HepG2 (cell line): ENCODE results near the gene FMNL2. TPM values are rescaled to one million over a fixed set of nuclear protein-coding genes. Genes with fewer than 3 reads are reported as not detected.

Experiments used
- BCL3 ChIP-seq: sonication (generic); formaldehyde crosslinking; IDR thresholded peaks from 2 replicates; pipeline ENCODE4 v1.5.1; 2020; ENCODE audit warnings: mild to moderate bottlenecking, missing genetic modification reagents, moderate library complexity
- BORCS8-MEF2B ChIP-seq: sonication (generic); formaldehyde crosslinking; IDR thresholded peaks from 2 replicates; pipeline ENCODE4 v1.8.0; 2022; ENCODE audit warnings: mild to moderate bottlenecking, missing genetic modification reagents
- EHMT2 ChIP-seq: fragments of 200-600 bp; sonication (generic); IDR thresholded peaks from 2 replicates; pipeline ENCODE4 v1.7.0; 2017; ENCODE audit warnings: antibody characterized with exemption, low read depth, low read length, borderline replicate concordance
- FOXK2 ChIP-seq: fragments of 450-650 bp; IDR thresholded peaks from 2 replicates; pipeline ENCODE4 v1.6.1; 2016
- GATAD2A ChIP-seq: IDR thresholded peaks from 2 replicates; pipeline ENCODE4 v1.6.1; 2016
- MTERF4 ChIP-seq: sonication (generic); formaldehyde crosslinking; IDR thresholded peaks from 2 replicates; pipeline ENCODE4 v1.8.0; 2023; ENCODE audit warnings: mild to moderate bottlenecking, missing genetic modification reagents
- PLSCR1 ChIP-seq: sonication (generic); formaldehyde crosslinking; IDR thresholded peaks from 2 replicates; pipeline ENCODE4 v1.5.0; 2020; ENCODE audit warnings: missing genetic modification reagents, mild to moderate bottlenecking, borderline replicate concordance
- SMARCC2 ChIP-seq: fragments of 450-650 bp; IDR thresholded peaks from 2 replicates; pipeline ENCODE4 v1.6.1; 2017; ENCODE audit warnings: antibody characterized with exemption, mild to moderate bottlenecking
- SMC3 ChIP-seq: IDR thresholded peaks from 2 replicates; pipeline ENCODE4 v1.6.1; 2011; ENCODE audit warnings: low read length, improper control_type of control experiment
- TBX2 ChIP-seq: sonication (generic); formaldehyde crosslinking; IDR thresholded peaks from 2 replicates; pipeline ENCODE4 v1.5.0; 2020; ENCODE audit warnings: missing genetic modification reagents, mild to moderate bottlenecking, borderline replicate concordance
- ZFAT ChIP-seq: sonication (generic); formaldehyde crosslinking; conservative IDR thresholded peaks from 2 replicates; pipeline ENCODE4 v1.8.1; 2023; ENCODE audit warnings: missing genetic modification reagents, inconsistent platforms
- ZNF138 ChIP-seq: sonication (generic); formaldehyde crosslinking; IDR thresholded peaks from 2 replicates; pipeline ENCODE4 v1.5.0; 2020; ENCODE audit warnings: mild to moderate bottlenecking, low read depth, missing genetic modification reagents
- ZNF724P ChIP-seq: sonication (generic); formaldehyde crosslinking; IDR thresholded peaks from 2 replicates; pipeline ENCODE4 v1.8.0; 2022; ENCODE audit warnings: missing genetic modification reagents, borderline replicate concordance
- ZZZ3 ChIP-seq: sonication (generic); formaldehyde crosslinking; IDR thresholded peaks from 2 replicates; pipeline ENCODE4 v1.4.0; 2020; ENCODE audit warnings: missing genetic modification reagents, mild to moderate bottlenecking, borderline replicate concordance
- polyA plus RNA-seq, 8 experiments: library from polyadenylated mRNA; depleted of rRNA in 3 of 8; stranded (reverse) in 7 of 8; unstranded in 1 of 8; fragments of >200 nt; fragmentation: Illumina TruSeq in 4 of 8; extraction: Trizol in 4 of 8; gene quantifications; 2 replicates each; pipeline versions ENCODE4 v1.2.1 to v1.2.3, GENCODE V29; 2011 to 2016; ENCODE audit warnings: low read depth in 4 of 8, missing spikeins in 1 of 8, mixed read lengths in 1 of 8; ENCODE audit not compliant: insufficient read depth in 1 of 8
- total RNA-seq, 5 experiments: library from RNA; depleted of rRNA; stranded (reverse); fragments of >200 nt; fragmentation: Illumina TruSeq; extraction: Trizol; gene quantifications; 2 replicates each; pipeline ENCODE4 v1.2.3, GENCODE V29; 2016; ENCODE audit warnings: low read depth in 1 of 5
- TF ChIP-seq, protein P1 (sequence below): sonication (generic); formaldehyde crosslinking; IDR thresholded peaks from 2 replicates; pipeline ENCODE4 v1.4.0; 2020; ENCODE audit warnings: missing genetic modification reagents
- TF ChIP-seq, protein P2 (sequence below): sonication (generic); formaldehyde crosslinking; IDR thresholded peaks from 2 replicates; pipeline ENCODE4 v1.4.0; 2020; ENCODE audit warnings: missing genetic modification reagents
- TF ChIP-seq, protein P3 (sequence below): sonication (generic); formaldehyde crosslinking; IDR thresholded peaks from 2 replicates; pipeline ENCODE4 v1.4.0; 2020; ENCODE audit warnings: low read depth, mild to moderate bottlenecking, missing genetic modification reagents
- TF ChIP-seq, protein P4 (sequence below): fragments of 450-650 bp; IDR thresholded peaks from 2 replicates; pipeline ENCODE4 v1.6.1; 2017; ENCODE audit warnings: mild to moderate bottlenecking

Gene FMNL2
- total and polyA plus RNA-seq, 2 of the 13 experiments (the other 11 are each of a cell fraction or from before 2014, with no cell fraction given): 66.5 to 67.7 TPM

- TF ChIP-seq BCL3 (no peak), EHMT2 (no peak), SMARCC2 (no peak), MTERF4 (CRISPR knock-in tag) (peak; percentile 77; the same call in 1 of the 2 replicates), PLSCR1 (CRISPR knock-in tag) (no peak), BORCS8-MEF2B (CRISPR knock-in tag) (peak; percentile 72), ZZZ3 (CRISPR knock-in tag) (no peak), ZNF724P (no peak), TBX2 (0 out of 2 replicates have a peak, but pooled peaks have one; percentile 22), ZFAT (CRISPR knock-in tag) (no peak), ZNF138 (CRISPR knock-in tag) (no peak), SMC3 (peak; percentile 97), GATAD2A (no peak), FOXK2 (no peak)
- TF ChIP-seq, protein P1, sequence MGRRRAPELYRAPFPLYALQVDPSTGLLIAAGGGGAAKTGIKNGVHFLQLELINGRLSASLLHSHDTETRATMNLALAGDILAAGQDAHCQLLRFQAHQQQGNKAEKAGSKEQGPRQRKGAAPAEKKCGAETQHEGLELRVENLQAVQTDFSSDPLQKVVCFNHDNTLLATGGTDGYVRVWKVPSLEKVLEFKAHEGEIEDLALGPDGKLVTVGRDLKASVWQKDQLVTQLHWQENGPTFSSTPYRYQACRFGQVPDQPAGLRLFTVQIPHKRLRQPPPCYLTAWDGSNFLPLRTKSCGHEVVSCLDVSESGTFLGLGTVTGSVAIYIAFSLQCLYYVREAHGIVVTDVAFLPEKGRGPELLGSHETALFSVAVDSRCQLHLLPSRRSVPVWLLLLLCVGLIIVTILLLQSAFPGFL (CRISPR knock-in tag): no peak
- TF ChIP-seq, protein P2, sequence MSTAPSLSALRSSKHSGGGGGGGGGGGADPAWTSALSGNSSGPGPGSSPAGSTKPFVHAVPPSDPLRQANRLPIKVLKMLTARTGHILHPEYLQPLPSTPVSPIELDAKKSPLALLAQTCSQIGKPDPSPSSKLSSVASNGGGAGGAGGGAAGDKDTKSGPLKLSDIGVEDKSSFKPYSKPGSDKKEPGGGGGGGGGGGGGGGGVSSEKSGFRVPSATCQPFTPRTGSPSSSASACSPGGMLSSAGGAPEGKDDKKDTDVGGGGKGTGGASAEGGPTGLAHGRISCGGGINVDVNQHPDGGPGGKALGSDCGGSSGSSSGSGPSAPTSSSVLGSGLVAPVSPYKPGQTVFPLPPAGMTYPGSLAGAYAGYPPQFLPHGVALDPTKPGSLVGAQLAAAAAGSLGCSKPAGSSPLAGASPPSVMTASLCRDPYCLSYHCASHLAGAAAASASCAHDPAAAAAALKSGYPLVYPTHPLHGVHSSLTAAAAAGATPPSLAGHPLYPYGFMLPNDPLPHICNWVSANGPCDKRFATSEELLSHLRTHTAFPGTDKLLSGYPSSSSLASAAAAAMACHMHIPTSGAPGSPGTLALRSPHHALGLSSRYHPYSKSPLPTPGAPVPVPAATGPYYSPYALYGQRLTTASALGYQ (CRISPR knock-in tag): no peak
- TF ChIP-seq, protein P3, sequence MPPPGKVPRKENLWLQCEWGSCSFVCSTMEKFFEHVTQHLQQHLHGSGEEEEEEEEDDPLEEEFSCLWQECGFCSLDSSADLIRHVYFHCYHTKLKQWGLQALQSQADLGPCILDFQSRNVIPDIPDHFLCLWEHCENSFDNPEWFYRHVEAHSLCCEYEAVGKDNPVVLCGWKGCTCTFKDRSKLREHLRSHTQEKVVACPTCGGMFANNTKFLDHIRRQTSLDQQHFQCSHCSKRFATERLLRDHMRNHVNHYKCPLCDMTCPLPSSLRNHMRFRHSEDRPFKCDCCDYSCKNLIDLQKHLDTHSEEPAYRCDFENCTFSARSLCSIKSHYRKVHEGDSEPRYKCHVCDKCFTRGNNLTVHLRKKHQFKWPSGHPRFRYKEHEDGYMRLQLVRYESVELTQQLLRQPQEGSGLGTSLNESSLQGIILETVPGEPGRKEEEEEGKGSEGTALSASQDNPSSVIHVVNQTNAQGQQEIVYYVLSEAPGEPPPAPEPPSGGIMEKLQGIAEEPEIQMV (CRISPR knock-in tag): no peak
- TF ChIP-seq, protein P4, sequence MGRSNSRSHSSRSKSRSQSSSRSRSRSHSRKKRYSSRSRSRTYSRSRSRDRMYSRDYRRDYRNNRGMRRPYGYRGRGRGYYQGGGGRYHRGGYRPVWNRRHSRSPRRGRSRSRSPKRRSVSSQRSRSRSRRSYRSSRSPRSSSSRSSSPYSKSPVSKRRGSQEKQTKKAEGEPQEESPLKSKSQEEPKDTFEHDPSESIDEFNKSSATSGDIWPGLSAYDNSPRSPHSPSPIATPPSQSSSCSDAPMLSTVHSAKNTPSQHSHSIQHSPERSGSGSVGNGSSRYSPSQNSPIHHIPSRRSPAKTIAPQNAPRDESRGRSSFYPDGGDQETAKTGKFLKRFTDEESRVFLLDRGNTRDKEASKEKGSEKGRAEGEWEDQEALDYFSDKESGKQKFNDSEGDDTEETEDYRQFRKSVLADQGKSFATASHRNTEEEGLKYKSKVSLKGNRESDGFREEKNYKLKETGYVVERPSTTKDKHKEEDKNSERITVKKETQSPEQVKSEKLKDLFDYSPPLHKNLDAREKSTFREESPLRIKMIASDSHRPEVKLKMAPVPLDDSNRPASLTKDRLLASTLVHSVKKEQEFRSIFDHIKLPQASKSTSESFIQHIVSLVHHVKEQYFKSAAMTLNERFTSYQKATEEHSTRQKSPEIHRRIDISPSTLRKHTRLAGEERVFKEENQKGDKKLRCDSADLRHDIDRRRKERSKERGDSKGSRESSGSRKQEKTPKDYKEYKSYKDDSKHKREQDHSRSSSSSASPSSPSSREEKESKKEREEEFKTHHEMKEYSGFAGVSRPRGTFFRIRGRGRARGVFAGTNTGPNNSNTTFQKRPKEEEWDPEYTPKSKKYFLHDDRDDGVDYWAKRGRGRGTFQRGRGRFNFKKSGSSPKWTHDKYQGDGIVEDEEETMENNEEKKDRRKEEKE: no peak
Observed at GRCh38 chr2:152635635-152636298, 300.8 kb downstream of the FMNL2 start (continued).
